Measurements from ENCODE around the gene STING1.

Gene STING1

GRCh38 chr5:139439013-139439903, 43.3 kb downstream of the STING1 start, which contains the start of gene DNAJC18:
TSS of gene DNAJC18 (minus strand) at chr5:139439525. CDS start at chr5:139439445, 80 bp downstream.
- TF ChIP-seq CTCF (conservative IDR thresholded peaks at IDR 0.05; ENCODE audit: low read length): no peak
- peak within 1 kb of the TSS; percentile 98 for H3K4me3 ChIP-seq (ENCODE audit: low read length)
- DNase-seq (ENCODE audit: low read depth): peak; percentile 89

GRCh38 chr5:139438707-139439012, 43.9 kb downstream of the STING1 start:
- TF ChIP-seq CTCF (conservative IDR thresholded peaks at IDR 0.05; ENCODE audit: low read length): no peak
- no peak for DNase-seq (ENCODE audit: low read depth)
- peak overlapping the region; percentile 98 for H3K4me3 ChIP-seq (ENCODE audit: low read length)

- no peak for TF ChIP-seq CTCF (conservative IDR thresholded peaks at IDR 0.05; ENCODE audit: low read length)
- H3K4me3 ChIP-seq (ENCODE audit: low read length): no peak overlapping the region
- no peak for DNase-seq (ENCODE audit: low read depth)
These were observed 46.9 kb downstream of the STING1 start for GRCh38 chr5:139435676-139436075.

GRCh38 chr5:139431706-139432105, 50.9 kb downstream of the STING1 start:
- H3K4me3 ChIP-seq (ENCODE audit: low read length): no peak overlapping the region
- TF ChIP-seq CTCF (conservative IDR thresholded peaks at IDR 0.05; ENCODE audit: low read length): no peak
- no peak for DNase-seq (ENCODE audit: low read depth)

GRCh38 chr5:139430015-139430414, 52.5 kb downstream of the STING1 start:
- H3K4me3 ChIP-seq (ENCODE audit: low read length): no peak overlapping the region
- DNase-seq (ENCODE audit: low read depth): no peak
- TF ChIP-seq CTCF (conservative IDR thresholded peaks at IDR 0.05; ENCODE audit: low read length): no peak

- DNase-seq (ENCODE audit: low read depth): peak; percentile 85
- TF ChIP-seq CTCF (conservative IDR thresholded peaks at IDR 0.05; ENCODE audit: low read length): no peak
- H3K4me3 ChIP-seq (ENCODE audit: low read length): no peak overlapping the region
These were observed 56.2 kb downstream of the STING1 start for GRCh38 chr5:139426203-139426885.

All from AG10803 (cell line).